PFSK-1 (cell line): Measurements from ENCODE around the gene LRFN5.

Source experiments
- FOXP2 ChIP-seq: optimal IDR thresholded peaks from 2 replicates; pipeline ENCODE3; 2011; ENCODE audit warnings: borderline replicate concordance, control low read depth, inconsistent platforms; ENCODE audit not compliant: insufficient read depth; ENCODE audit errors: extremely low read length, extremely low read depth
- POLR2AphosphoS5 ChIP-seq: IDR thresholded peaks from 2 replicates; pipeline ENCODE4 v1.6.1; 2012; ENCODE audit warnings: low read depth, mild to moderate bottlenecking, control low read depth, low read length, moderate library complexity
- REST ChIP-seq, 2 experiments: IDR thresholded peaks; 2 replicates each; pipeline versions ENCODE4 v1.6.1 to v1.8.0; 2011 to 2012; ENCODE audit warnings: low read depth in 2 of 2, low read length in 2 of 2, control low read depth in 1 of 2, inconsistent platforms in 1 of 2, mild to moderate bottlenecking in 1 of 2, moderate library complexity in 1 of 2; ENCODE audit not compliant: insufficient read depth in 1 of 2
- SIN3A ChIP-seq: IDR thresholded peaks from 2 replicates; pipeline ENCODE4 v1.6.1; 2012; ENCODE audit warnings: mild to moderate bottlenecking, low read length, moderate library complexity, borderline replicate concordance; ENCODE audit not compliant: insufficient read depth
- TAF1 ChIP-seq: IDR thresholded peaks from 2 replicates; pipeline ENCODE4 v1.6.1; 2012; ENCODE audit warnings: low read length, control low read depth, borderline replicate concordance; ENCODE audit not compliant: insufficient read depth

DNA sequence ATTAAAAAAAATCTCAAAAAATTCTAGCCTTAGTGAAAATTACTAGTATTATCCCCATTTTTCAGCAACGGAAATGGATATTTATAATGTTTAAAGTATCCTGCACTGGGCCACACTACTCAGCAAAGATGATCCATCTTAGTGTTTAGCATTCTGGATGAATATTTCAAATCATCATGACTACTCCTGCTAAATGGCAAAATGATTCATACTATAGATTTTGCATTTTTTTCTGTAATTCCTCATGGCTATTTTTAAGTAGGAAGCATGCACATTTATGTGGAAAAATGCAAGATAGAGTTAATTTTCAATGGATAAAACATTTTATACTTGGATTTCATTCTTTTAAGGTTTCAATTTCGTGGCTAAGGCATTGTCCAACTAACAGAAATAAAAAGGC is 59.6 kb downstream of the LRFN5 start:
- TF ChIP-seq SIN3A (no peak), POLR2AphosphoS5 (no peak), TAF1 (no peak), REST (IDR thresholded peaks at IDR 0.05; ENCODE audit: insufficient read depth in 1 of 2, low read depth in 2 of 2, low read length in 2 of 2) (no peak), FOXP2 (no peak)
